Measurements from ENCODE around the gene PRDM12.

Gene PRDM12

DNA sequence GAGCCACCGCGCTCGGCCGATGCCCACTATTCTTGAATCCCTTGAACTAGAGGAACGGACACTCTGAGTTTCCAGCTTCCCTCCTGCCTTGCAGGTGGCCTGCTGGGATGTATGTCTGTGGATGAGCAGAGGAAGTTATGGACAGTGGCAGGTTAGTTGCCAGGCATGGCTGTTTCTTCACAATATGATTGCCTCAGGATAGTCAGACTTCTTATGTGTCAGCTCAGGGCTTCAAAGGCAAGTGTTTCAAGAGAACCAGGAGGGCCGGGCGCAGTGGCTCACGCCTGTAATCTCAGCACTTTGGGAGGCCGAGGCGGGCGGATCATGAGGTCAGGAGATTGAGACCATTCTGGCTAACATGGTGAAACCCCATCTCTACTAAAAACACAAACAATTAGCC lies 21.6 kb downstream of the PRDM12 start:
- intact Hi-C loops (cut with DNase I): loop anchor here (10.0 kb wide), 1 partner anchor 101 kb away; no protein-coding TSS in a partner anchor
- DNase-seq: peak in 1 of 10 donors; percentile 33

DNA sequence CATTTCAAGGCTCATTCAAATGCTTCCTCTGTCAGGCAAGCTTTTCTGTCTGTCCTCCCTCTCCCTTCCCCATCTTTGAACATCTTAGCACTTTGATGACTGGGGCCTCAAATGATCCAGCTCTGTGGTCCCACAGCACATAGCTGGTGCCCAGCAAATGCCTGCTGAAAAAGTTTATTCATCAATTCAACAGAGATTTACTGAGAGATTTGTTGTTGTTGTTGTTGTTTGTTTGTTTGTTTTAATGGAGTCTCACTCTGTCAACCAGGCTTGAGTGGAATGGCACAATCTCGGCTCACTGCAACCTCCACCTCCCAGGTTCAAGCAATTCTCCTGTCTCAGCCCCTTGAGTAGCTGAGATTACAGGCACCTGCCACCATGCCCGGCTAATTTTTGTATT lies 23.2 kb downstream of the PRDM12 start:
- peak in 1 of 10 donors; percentile 4 for DNase-seq
- intact Hi-C loops (cut with DNase I): loop anchor here (10.0 kb wide), 1 partner anchor 103 kb away; no protein-coding TSS in a partner anchor

DNA sequence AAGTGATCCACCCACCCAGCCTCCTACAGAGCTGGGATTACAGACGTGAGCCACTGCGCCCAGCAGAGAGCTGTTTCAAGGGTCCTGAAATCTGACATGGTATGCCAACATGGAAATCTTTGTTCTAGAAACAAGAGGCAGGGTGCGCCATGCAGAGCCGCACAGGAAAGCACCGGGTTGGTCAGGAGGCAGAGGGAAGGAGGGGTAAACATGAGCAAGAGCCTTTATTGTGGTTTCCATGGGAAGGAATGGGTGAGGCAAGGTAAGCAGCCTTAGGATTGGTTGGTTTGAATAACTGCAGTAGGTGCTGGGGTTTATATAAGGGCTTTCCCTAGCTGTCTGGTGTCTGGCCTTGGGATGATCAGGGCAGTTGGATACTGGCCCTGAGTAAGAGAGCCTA lies 23.7 kb downstream of the PRDM12 start:
- intact Hi-C loops (cut with DNase I): loop anchor here (10.0 kb wide), 1 partner anchor 103 kb away; no protein-coding TSS in a partner anchor
- peak in 1 of 10 donors; percentile 22 for DNase-seq

DNA sequence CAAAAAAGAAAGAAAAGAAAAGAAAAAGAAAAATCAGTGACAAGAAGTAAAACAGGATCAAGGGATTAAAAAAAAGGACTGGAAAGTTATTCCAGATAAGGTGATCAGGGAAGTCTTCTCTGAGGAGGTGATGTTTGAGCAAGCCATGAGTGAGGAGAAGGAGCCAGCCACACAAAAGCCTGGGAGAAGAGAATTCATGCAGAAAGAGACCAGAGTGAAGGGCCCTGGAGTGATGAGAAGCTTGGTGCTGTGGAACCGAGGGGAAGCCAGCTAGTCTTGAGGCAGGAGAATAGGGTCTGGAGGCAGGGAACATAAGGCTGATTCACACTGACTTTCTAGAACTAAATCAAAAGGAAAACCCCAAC lies 25.2 kb downstream of the PRDM12 start:
- intact Hi-C loops (cut with DNase I): loop anchor here (10.0 kb wide), 1 partner anchor 105 kb away; no protein-coding TSS in a partner anchor

DNA sequence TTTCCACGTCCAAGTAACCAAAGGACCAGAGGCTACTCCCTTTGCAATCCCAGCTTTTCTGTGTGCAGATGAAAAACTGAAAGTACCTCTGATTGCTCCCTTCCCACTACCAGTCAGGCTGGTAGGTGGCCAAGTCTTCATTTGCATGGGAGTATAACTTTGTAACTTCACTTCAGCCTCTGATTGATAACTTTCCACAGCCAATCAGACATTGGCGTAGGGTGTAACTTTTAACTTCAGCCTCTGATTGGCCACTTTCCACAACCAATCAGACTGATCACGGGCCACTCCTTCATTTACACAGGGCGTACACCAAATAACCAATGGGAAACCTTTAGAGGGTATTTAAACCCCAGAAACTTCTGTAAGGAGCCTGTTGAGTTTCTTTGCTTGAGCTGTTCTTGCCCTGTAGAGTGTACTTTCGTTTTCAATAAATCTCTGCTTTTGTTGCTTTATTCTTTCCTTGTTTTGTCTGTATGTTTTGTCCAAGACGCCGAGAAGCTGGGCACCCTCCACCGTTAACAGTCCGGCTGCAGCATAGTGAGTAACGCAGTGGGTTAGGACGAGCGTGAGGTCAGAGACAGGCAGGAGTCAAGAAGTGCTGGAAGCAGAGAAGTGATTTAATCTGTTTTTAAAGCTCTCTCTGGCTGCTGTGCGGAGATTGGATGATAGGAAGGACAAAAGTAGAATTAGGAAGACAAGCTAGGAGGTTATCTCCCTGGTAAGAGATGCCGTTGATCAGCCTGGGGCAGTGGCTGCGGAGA lies 25.7 kb downstream of the PRDM12 start:
- peak in 3 of 10 donors; percentile 18 to 44 (median 19) for DNase-seq
- intact Hi-C loops (cut with DNase I): loop anchor here (10.0 kb wide), 1 partner anchor 105 kb away; no protein-coding TSS in a partner anchor

More for the DNA sequence above, 25.2 kb downstream of the PRDM12 start:
- DNase-seq: no peak

DNA sequence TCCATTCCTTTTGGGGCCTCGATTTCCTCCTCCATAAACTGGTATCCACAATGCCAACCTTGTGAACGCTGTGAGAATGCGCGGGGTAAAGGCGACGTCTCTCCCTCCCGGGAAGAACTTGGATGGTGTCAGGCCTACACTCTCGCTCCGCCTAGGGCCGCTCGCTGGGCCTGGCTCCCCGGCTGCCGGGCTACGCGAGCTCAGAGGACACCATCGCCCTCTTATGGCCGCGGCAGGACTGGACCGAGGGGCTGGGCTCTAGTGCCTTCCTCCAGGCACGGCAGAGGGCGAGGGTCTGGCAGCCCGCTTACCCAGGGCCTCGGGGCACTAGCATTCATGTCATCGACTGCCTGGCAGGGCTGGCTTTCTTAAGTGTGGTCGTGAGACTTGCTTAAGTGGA lies 27.9 kb downstream of the PRDM12 start:
- intact Hi-C loops (cut with DNase I): no loop called here
- DNase-seq: peak in 6 of 10 donors; percentile 19 to 87 (median 40)

DNA sequence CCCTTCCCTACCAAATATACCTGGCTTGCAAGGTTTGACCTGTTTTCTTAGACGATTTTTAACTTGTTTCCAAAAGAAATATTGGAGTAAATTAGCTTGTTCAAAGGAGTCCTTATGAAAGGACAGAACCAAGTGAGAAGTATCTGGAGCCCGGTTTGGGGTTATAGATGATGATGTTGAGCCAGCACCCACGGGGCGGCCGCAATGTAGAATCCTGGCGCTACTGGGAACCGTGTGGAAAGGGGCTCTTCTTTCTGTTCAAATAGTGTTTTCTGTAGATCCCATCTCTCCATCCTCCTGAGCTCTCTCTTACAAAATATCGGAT lies 28.7 kb downstream of the PRDM12 start:
- DNase-seq: peak in 1 of 10 donors; percentile 58
- intact Hi-C loops (cut with DNase I): no loop called here

DNA sequence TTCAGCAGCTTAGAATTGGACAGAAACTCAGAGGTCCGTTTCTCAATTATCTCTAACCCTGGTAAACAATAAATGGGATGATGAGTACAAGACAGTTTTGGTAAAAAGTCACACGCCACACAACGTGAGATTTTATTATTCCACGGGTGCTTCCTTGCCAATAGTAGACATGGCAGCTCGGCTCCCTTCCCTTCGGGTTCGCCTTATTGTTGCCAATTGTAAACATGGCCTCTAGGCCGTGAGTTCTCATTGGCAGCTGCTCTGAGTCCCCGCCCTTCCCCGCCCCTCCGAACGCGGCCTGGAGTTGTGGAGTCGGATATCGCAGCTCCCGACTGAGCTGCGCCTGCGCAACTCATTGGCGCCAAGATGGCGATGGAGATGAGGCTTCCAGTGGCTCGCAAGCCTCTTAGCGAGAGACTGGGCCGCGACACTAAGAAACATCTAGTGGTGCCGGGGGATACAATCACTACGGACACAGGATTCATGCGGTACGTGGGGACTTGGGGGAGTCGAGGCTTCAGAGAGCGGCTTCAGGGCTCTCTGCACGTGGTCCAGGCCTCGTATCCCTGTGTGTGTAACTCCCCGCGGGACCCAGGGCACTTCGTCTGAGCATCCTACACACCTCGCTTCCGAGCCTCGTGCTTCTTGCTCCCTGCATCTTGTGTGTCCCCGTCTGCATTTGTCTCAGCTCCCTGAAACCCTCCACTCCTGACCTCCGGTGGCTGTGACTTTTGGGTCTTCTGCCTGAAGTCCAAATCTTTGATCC lies 29.2 kb downstream of the PRDM12 start, which contains the start of gene EXOSC2:
TSS of gene EXOSC2 (plus strand) at position 355 of the 766 bp plus-strand sequence. CDS start at position 367, 12 bp downstream.
- intact Hi-C loops (cut with DNase I): no loop called here
- DNase-seq: peak; percentile 95 to 99 (median 96)

DNA sequence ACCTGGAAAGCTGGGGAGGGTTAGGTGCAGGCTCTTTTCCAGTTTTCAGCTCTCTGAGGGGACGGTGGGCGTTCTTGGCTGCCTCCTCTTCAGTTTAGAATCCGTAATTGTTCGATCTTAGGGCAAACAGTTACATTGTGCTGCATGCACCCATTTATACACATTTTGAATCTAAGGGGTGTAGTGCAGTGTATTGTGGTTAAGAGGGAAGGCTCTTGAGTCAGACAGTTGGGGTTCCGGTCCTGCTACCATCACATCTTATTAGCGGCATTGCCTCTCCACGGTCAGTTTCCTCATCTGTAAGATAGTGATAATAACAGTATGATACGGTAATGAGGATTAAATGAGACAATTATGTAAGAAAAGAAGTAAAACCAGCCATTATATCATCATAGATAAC lies 29.8 kb downstream of the PRDM12 start:
- intact Hi-C loops (cut with DNase I): no loop called here
- DNase-seq: no peak

DNA sequence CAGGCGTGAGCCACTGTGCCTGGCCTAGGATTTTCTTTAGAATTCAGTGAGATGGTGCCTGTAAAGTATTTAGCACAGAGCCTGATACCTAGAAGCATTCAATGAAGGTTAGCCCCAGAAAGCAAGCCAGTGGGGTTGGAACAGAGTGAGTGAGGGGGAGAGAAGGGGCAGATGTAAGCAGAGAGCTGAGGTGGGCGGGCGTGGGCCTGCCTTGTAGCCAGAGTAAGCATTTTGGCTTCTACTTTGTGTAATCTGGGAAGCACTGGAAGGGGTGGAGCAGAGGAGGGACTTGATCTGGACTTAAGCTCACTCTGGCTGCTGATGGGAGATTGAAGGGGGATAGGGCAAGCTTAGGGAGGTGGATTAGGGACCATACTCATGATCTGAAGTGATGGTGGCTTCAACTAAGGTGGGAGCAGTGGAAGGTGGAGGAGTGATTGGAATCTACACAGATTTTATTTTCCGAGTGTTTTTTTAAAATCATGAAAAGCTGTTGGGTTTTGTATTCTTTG lies 31.8 kb downstream of the PRDM12 start:
- peak in 1 of 10 donors; percentile 22 for DNase-seq
- intact Hi-C loops (cut with DNase I): no loop called here

DNA sequence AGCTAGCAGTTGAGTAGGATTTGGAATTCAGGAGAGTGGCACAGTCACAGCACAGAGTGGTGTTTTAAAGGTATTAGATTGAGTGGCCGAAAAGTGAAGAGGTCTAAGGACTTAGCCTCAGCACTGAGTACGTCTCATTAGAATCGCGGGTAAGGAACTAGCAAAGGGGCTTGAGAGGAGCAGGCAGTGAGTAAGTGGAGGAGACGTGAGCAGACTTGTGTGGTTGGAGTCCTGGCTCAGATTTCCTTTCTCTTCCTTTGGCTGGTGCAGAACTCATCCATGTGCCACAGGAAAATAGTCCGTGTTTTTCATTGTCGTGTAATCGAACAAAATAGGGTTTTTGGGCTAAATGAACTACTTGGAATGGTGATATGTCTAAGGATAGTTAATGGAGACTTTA lies 32.6 kb downstream of the PRDM12 start:
- intact Hi-C loops (cut with DNase I): no loop called here
- no peak for DNase-seq

DNA sequence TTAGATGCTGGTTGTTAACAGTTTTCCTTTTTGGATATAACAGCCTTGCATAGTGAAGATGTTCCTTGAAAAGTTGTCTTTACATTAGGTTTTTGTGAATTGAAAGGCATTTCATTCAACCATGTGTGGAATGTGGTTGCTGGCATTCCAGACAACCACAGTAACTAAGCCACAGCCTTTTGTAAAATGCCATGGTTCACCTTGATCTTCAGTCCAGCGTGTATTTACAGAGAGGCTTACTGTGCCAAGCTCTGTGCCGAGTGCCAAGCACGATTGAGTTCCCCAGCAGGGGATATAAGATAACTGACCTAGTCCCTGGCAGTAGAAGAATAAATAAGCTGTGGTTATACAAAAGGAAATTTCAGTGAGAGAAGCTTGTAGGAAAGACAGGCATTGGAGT lies 34.1 kb downstream of the PRDM12 start:
- intact Hi-C loops (cut with DNase I): no loop called here
- peak in 1 of 10 donors; percentile 4 for DNase-seq

DNA sequence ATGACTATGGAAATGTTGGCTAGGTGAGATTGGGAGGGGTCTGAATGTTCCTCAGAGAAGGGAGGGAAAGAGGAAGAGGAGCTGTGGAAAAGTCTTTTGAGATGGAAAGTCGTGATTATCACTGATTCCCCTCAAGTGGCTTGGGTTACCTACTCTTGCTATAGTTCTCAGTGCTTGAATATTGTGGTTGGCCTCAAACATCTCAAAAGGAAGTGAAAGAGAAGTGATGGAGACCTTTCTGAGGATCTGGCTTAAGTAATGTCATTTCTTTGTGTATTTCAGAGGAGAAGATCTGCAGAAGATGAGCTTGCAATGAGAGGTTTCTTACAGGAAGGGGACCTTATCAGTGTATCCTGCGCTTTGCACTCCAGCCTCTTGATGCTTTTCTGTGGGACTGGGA lies 34.7 kb downstream of the PRDM12 start:
- intact Hi-C loops (cut with DNase I): no loop called here
- DNase-seq: no peak

DNA sequence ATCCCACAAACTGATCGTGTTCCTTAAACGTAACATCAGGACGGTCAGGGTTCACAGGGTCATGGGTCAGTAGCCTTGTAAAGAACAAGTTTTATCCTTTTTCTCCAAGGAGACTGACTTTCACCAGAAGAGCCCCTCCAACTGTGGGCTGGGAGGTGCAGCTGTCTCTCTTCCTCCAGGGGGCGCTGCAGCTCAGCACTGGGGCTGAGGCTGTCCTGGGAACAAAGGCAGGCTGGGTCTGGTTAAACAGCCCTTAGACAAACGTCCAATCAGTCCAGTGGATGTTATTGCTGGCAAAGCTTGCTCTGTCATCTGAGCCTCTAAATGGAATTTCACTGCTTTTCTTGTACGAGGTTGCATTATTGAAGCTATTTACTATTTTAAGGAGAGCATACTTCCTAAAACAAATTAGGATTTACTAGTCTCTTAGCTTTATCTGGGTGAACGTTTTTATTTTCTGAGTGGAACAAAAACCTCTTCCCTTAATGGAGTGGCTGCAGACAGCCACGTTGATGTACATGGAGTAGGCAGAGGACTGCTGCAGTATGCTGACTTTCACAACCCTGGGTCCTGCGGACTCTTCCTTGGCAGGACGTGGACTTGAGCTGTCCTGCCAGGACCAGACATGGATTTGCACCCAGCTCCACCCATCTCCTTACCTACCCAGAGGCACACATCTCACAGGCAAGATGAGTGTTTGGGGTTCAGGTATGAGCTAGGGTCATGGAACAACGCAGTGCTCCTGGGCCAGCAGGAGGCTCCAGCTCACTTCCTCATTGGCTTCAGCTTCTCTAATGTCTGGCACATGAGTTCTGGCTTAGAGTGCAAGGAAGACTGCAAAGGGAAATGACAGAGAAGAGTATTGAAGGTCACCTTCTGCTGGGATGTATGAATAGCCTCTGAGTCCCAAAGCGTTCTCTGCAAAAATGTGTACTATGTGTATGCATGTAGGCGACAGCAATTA lies 36.9 kb downstream of the PRDM12 start:
- DNase-seq: peak; percentile 43 to 96 (median 80)
- intact Hi-C loops (cut with DNase I): loop anchor here (2.0 kb wide), 1 partner anchor 243 kb away; no protein-coding TSS in a partner anchor

DNA sequence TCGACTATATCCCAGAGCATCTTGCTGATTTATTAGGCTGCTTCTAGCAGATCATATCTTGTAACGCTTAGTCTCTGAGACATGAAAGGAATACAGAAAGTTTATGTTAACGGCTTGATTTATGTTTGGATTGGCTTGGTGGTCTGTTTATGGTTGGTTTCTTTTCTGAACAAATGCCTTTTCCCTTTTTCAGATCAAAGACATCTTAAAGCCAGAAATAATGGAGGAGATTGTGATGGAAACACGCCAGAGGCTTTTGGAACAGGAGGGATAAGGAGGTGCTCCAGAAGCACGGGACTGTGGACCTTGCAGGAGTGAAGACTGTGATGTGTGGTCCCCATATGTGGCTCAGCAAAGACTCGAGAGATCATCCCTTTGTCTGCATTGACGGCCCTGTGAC lies 39.1 kb downstream of the PRDM12 start:
- DNase-seq: peak in 1 of 10 donors; percentile 41
- intact Hi-C loops (cut with DNase I): no loop called here

DNA sequence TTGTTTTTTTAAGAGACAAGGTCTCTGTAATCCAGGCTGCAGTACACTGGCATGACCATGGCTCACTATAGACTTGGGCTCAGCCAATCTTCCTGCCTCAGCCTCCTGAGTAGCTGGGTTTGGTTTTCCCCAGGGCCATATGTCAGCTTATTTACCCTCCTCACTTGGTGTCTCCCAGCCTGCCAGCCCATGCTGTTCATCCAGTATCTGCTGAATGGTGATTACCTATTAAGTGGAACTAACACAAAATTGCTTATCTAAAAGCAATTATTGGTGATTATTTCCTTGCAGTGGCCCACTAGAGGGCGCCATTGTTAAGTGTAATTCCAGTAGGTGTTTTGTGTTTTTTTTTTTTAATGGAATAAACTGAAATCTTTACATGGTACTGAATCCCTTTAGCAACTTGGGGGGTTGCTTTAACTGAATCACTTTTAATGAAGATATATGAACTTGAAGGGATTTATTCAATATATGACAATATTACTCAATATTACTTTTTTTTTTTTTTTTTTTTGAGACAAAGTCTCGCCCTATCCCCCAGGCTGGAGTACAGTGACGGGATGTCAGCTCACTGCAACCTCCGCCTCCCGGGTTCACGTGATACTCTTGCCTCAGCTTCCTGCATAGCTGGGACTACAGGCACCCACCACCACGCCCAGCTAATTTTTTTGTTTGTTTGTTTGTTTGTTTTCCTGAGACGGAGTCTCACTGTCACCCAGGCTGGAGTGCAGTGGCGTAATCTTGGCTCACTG lies 43.0 kb downstream of the PRDM12 start:
- intact Hi-C loops (cut with DNase I): loop anchor here (2.0 to 5.0 kb wide), 3 partner anchors 155 to 340 kb away; no protein-coding TSS in a partner anchor

DNA sequence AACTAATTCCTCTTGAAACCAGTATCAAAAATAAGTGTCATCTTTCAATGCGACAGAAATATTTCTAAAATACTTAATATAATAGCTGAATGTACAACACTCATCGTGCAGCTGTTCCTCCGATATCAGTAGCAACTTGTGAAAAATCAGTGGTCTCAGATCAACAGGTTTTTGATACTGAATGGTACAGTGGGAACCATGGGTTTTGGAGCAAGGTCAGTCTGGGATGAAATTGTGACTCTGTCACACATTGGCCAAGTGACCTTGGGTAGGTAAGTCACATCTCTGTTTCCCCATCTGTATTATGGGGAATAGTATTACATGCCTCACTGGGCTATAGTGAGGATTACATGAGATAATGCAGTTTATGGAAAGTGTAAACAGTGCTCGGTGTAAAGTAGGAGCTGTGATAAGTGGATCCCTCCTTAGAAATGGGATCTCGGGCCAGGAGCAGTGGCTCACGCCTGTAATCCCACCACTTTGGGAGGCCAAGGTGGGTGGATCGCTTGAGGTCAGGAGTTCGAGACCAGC lies 46.5 kb downstream of the PRDM12 start:
- intact Hi-C loops (cut with DNase I): loop anchor here (10.0 kb wide), 1 partner anchor 54 kb away; no protein-coding TSS in a partner anchor
- no peak for DNase-seq

More for the DNA sequence above, 43.0 kb downstream of the PRDM12 start:
- DNase-seq: peak in 5 of 10 donors; percentile 23 to 65 (median 47)

DNA sequence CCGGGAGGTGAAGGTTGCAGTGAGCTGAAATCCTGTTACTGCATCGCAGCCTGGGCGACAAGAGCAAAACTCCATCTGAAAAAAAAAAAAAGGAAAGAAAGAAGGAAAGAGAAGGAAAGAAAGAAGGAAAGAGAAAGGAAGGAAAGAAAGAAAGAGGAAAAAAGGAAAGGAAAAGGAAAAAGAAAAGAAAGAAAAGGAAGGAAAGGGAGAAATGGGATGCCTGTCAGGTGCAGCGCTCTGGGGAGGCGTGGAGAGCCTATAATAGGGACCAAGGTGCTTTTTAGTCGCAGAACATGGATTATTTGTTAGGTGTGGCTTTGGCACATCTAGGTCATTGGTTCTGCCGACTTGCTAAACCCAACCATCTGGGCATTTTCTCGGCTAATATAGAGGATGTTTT lies 47.1 kb downstream of the PRDM12 start:
- intact Hi-C loops (cut with DNase I): loop anchor here (10.0 kb wide), 1 partner anchor 53 kb away; no protein-coding TSS in a partner anchor
- no peak for DNase-seq
